ENCODE data around the gene SLC6A8. TPM values are rescaled to one million over a fixed set of nuclear protein-coding genes. Genes with fewer than 3 reads are reported as not detected.

The SLC6A8 gene
- total RNA-seq, 2 donors from 2014 or later: 16.8 to 16.9 TPM

- no peak overlapping the region for H3K27ac ChIP-seq
- H3K27me3 ChIP-seq (replicated peaks; ENCODE audit: insufficient read depth): no peaks in the 10 kb centered on the region
- no peak overlapping the region for H3K4me3 ChIP-seq
- ATAC-seq (ENCODE audit: insufficient number of reproducible peaks, low FRiP score, low read depth) (no peak), DNase-seq (ENCODE audit: low spot score) (no peak)
- H3K4me1 ChIP-seq (ENCODE audit: control insufficient read depth in 1 of 2, low read depth in 2 of 2): no peaks in the 10 kb centered on the region
- H3K9me3 ChIP-seq: no peaks in the 10 kb centered on the region
- peaks cover 8% of the 10 kb centered on the region for H3K36me3 ChIP-seq
- TF ChIP-seq CTCF (IDR thresholded peaks at IDR 0.05): no peak
These were observed 47.5 kb downstream of the SLC6A8 start for GRCh38 chrX:153735274-153735673.

- no peak overlapping the region for H3K27ac ChIP-seq
- no peaks in the 10 kb centered on the region for H3K4me1 ChIP-seq (ENCODE audit: control insufficient read depth in 1 of 2, low read depth in 2 of 2)
- no peak for TF ChIP-seq CTCF (IDR thresholded peaks at IDR 0.05)
- ATAC-seq (ENCODE audit: insufficient number of reproducible peaks, low FRiP score, low read depth): no peak
- H3K4me3 ChIP-seq: no peak overlapping the region
- H3K36me3 ChIP-seq: peaks cover 8% of the 10 kb centered on the region
- no peak for DNase-seq (ENCODE audit: low spot score)
- H3K9me3 ChIP-seq: no peaks in the 10 kb centered on the region
- H3K27me3 ChIP-seq (replicated peaks; ENCODE audit: insufficient read depth): no peaks in the 10 kb centered on the region
These were observed 48.5 kb downstream of the SLC6A8 start for GRCh38 chrX:153736071-153736820.

- H3K9me3 ChIP-seq: no peaks in the 10 kb centered on the region
- no peaks in the 10 kb centered on the region for H3K27me3 ChIP-seq (replicated peaks; ENCODE audit: insufficient read depth)
- H3K27ac ChIP-seq: no peak overlapping the region
- no peak for DNase-seq (ENCODE audit: low spot score)
- no peak overlapping the region for H3K4me3 ChIP-seq
- ATAC-seq (ENCODE audit: insufficient number of reproducible peaks, low FRiP score, low read depth): no peak
- H3K36me3 ChIP-seq: peaks cover 8% of the 10 kb centered on the region
- no peak for TF ChIP-seq CTCF (IDR thresholded peaks at IDR 0.05)
- no peaks in the 10 kb centered on the region for H3K4me1 ChIP-seq (ENCODE audit: control insufficient read depth in 1 of 2, low read depth in 2 of 2)
These were observed 49.2 kb downstream of the SLC6A8 start for GRCh38 chrX:153736871-153737441.

- no peak for TF ChIP-seq CTCF (IDR thresholded peaks at IDR 0.05)
- DNase-seq (ENCODE audit: low spot score): no peak
- no peak for ATAC-seq (ENCODE audit: insufficient number of reproducible peaks, low FRiP score, low read depth)
- Histone ChIP-seq H3K27me3 (replicated peaks; ENCODE audit: insufficient read depth) (no peaks in the 10 kb centered on the region), H3K36me3 (peaks cover 8% of the 10 kb centered on the region), H3K27ac (no peak overlapping the region), H3K4me1 (ENCODE audit: control insufficient read depth in 1 of 2, low read depth in 2 of 2) (no peaks in the 10 kb centered on the region), H3K9me3 (no peaks in the 10 kb centered on the region), H3K4me3 (no peak overlapping the region)
These were observed 50.4 kb downstream of the SLC6A8 start for GRCh38 chrX:153738056-153738605.

- no peak for ATAC-seq (ENCODE audit: insufficient number of reproducible peaks, low FRiP score, low read depth)
These were observed 52.2 kb downstream of the SLC6A8 start for GRCh38 chrX:153739754-153740486.

More at GRCh38 chrX:153739754-153740486, 52.2 kb downstream of the SLC6A8 start:
- Histone ChIP-seq H3K4me1 (ENCODE audit: control insufficient read depth in 1 of 2, low read depth in 2 of 2) (peaks cover 0 to 5% of the 10 kb centered on the region in 2 donors), H3K9me3 (no peaks in the 10 kb centered on the region), H3K27me3 (replicated peaks; ENCODE audit: insufficient read depth) (no peaks in the 10 kb centered on the region), H3K36me3 (peaks cover 8% of the 10 kb centered on the region), H3K27ac (no peak overlapping the region), H3K4me3 (no peak overlapping the region)
- TF ChIP-seq CTCF (IDR thresholded peaks at IDR 0.05): no peak
- no peak for DNase-seq (ENCODE audit: low spot score)

Data from thoracic aorta (tissue), 2 donors.